ENCODE results near the gene LIN52. TPM values are rescaled to one million over a fixed set of nuclear protein-coding genes. Genes with fewer than 3 reads are reported as not detected.

Gene LIN52
- total and polyA plus RNA-seq, 4 donors, result 3.8 to 9.9 (median 5.3) TPM

- TF ChIP-seq REST (IDR thresholded peaks at IDR 0.05), result no peak
Observed at GRCh38 chr14:74239848-74240793, 155.4 kb downstream of the LIN52 start (continued).

GRCh38 chr14:74240794-74241651, 156.3 kb downstream of the LIN52 start:
- 6% methylated on average over 80 of the region's 80 CpGs for WGBS
- TF ChIP-seq EGR1 (IDR thresholded peaks at IDR 0.05; ENCODE audit: low read depth in 2 of 2) (no peak), MAX (IDR thresholded peaks at IDR 0.05) (no peak), RXRA (IDR thresholded peaks at IDR 0.05) (no peak), GABPA (IDR thresholded peaks at IDR 0.05 in 1 of 2, conservative IDR thresholded peaks at IDR 0.05 in 1 of 2) (no peak), FOXA2 (IDR thresholded peaks at IDR 0.05) (no peak), CTCF (IDR thresholded peaks at IDR 0.05; ENCODE audit: low read depth, low read length, missing input control) (no peak), ZBTB33 (IDR thresholded peaks at IDR 0.05) (no peak), TAF1 (conservative IDR thresholded peaks at IDR 0.05) (no peak), RAD21 (IDR thresholded peaks at IDR 0.05) (no peak), SP1 (IDR thresholded peaks at IDR 0.05) (no peak), HNF4A (conservative IDR thresholded peaks at IDR 0.05) (no peak), REST (IDR thresholded peaks at IDR 0.05) (no peak), ATF3 (IDR thresholded peaks at IDR 0.05) (no peak), HNF4G (IDR thresholded peaks at IDR 0.05) (no peak), NR2F2 (IDR thresholded peaks at IDR 0.05) (no peak), YY1 (IDR thresholded peaks at IDR 0.05) (no peak)
- peaks cover 11 to 20% (median 14%) of the 10 kb centered on the region in 4 donors for H3K4me1 ChIP-seq (ENCODE audit: control insufficient read depth in 4 of 4, insufficient read depth in 4 of 4, low read length in 3 of 4)
- H3K9ac ChIP-seq (ENCODE audit: low read depth in 1 of 2, low read length in 2 of 2), result no peak overlapping the region
- peak overlapping the region in 1 of 3 donors; percentile 30 for H3K4me3 ChIP-seq (ENCODE audit: low read depth in 1 of 3, low read length in 3 of 3)
- no peak overlapping the region for H3K27ac ChIP-seq (ENCODE audit: low read depth in 1 of 2, low read length in 2 of 2)
- no peaks in the 10 kb centered on the region for H3K36me3 ChIP-seq (ENCODE audit: control insufficient read depth in 4 of 4, insufficient read depth in 3 of 4, low read depth in 1 of 4, low read length in 3 of 4)
- no peaks in the 10 kb centered on the region for H3K9me3 ChIP-seq (ENCODE audit: control insufficient read depth in 4 of 4, low read length in 3 of 4)
- no peak for DNase-seq (ENCODE audit: low spot score)
- H3K27me3 ChIP-seq (ENCODE audit: control insufficient read depth in 4 of 4, insufficient read depth in 4 of 4, low read length in 3 of 4), result peaks cover 6 to 27% (median 20%) of the 10 kb centered on the region in 4 donors

Measured in liver (tissue), 9 donors.